HepG2 (cell line): ENCODE measurements around the gene FAM81A. TPM values are rescaled to one million over a fixed set of nuclear protein-coding genes. Genes with fewer than 3 reads are reported as not detected.

Source experiments
- BRF2 ChIP-seq: sonication (generic); formaldehyde crosslinking; IDR thresholded peaks from 2 replicates; pipeline ENCODE4 v1.8.1; 2022; ENCODE audit warnings: mild to moderate bottlenecking, missing genetic modification reagents
- CCAR2 ChIP-seq: fragments of 200-400 bp; formaldehyde crosslinking; optimal IDR thresholded peaks from 2 replicates; pipeline ENCODE3; 2018; ENCODE audit warnings: low read depth, mild to moderate bottlenecking, low read length, moderate library complexity
- FIP1L1 ChIP-seq: fragments of 200-400 bp; formaldehyde crosslinking; IDR thresholded peaks from 2 replicates; pipeline ENCODE4 v1.6.1; 2018; ENCODE audit warnings: low read depth, mild to moderate bottlenecking, low read length, moderate library complexity, borderline replicate concordance; ENCODE audit not compliant: insufficient read depth
- GABPB1 ChIP-seq: IDR thresholded peaks from 2 replicates; pipeline ENCODE4 v1.6.1; 2016; ENCODE audit warnings: mild to moderate bottlenecking, missing genetic modification reagents, moderate library complexity, missing compliant biosample characterization
- HNRNPK ChIP-seq: fragments of 200-400 bp; formaldehyde crosslinking; IDR thresholded peaks from 2 replicates; pipeline ENCODE4 v1.6.1; 2018; ENCODE audit warnings: low read length, low read depth, moderate library complexity, mild to moderate bottlenecking; ENCODE audit not compliant: poor library complexity, severe bottlenecking
- JUNB ChIP-seq: sonication (generic); formaldehyde crosslinking; IDR thresholded peaks from 2 replicates; pipeline ENCODE4 v1.8.0; 2022; ENCODE audit warnings: missing genetic modification reagents, mild to moderate bottlenecking, borderline replicate concordance
- MTF2 ChIP-seq: sonication (generic); formaldehyde crosslinking; IDR thresholded peaks from 2 replicates; pipeline ENCODE4 v1.5.0; 2020; ENCODE audit warnings: missing genetic modification reagents, borderline replicate concordance
- NFE2L2 ChIP-seq: fragments of 150-350 bp; IDR thresholded peaks from 2 replicates; pipeline ENCODE4 v1.6.1; 2014; ENCODE audit warnings: low read length
- NR1H2 ChIP-seq: sonication (generic); formaldehyde crosslinking; IDR thresholded peaks from 2 replicates; pipeline ENCODE4 v1.8.1; 2022; ENCODE audit warnings: low read depth, missing genetic modification reagents, borderline replicate concordance
- SRSF4 ChIP-seq: fragments of 200-400 bp; formaldehyde crosslinking; IDR thresholded peaks from one replicate; pipeline ENCODE4 v1.6.1; 2018; ENCODE audit warnings: mild to moderate bottlenecking, low read depth, low read length, moderate library complexity; ENCODE audit not compliant: poor library complexity, severe bottlenecking
- UBTF ChIP-seq: sonication (generic); formaldehyde crosslinking; IDR thresholded peaks from 2 replicates; pipeline ENCODE4 v1.4.0; 2020; ENCODE audit warnings: mild to moderate bottlenecking, missing genetic modification reagents
- ZBTB42 ChIP-seq: sonication (generic); formaldehyde crosslinking; IDR thresholded peaks from 2 replicates; pipeline ENCODE4 v1.5.0; 2020; ENCODE audit warnings: mild to moderate bottlenecking, missing genetic modification reagents
- ZMYM2 ChIP-seq: sonication (generic); formaldehyde crosslinking; IDR thresholded peaks from 2 replicates; pipeline ENCODE4 v1.8.0; 2022; ENCODE audit warnings: mild to moderate bottlenecking, missing genetic modification reagents
- ZMYM4 ChIP-seq: sonication (generic); formaldehyde crosslinking; IDR thresholded peaks from 2 replicates; pipeline ENCODE4 v1.8.1; 2023; ENCODE audit warnings: mild to moderate bottlenecking, missing genetic modification reagents
- ZNF253 ChIP-seq: sonication (generic); formaldehyde crosslinking; IDR thresholded peaks from 2 replicates; pipeline ENCODE4 v1.8.0; 2022; ENCODE audit warnings: mild to moderate bottlenecking, missing genetic modification reagents, borderline replicate concordance
- ZNF333 ChIP-seq: sonication (generic); formaldehyde crosslinking; IDR thresholded peaks from 2 replicates; pipeline ENCODE4 v1.4.0; 2020; ENCODE audit warnings: mild to moderate bottlenecking, missing genetic modification reagents, borderline replicate concordance
- ZNF496 ChIP-seq: sonication (generic); formaldehyde crosslinking; IDR thresholded peaks from 2 replicates; pipeline ENCODE4 v1.8.1; 2023; ENCODE audit warnings: mild to moderate bottlenecking, moderate library complexity, missing genetic modification reagents; ENCODE audit not compliant: insufficient replicate concordance
- ZNF563 ChIP-seq: sonication (generic); formaldehyde crosslinking; IDR thresholded peaks from 2 replicates; pipeline ENCODE4 v1.8.0; 2022; ENCODE audit warnings: mild to moderate bottlenecking, moderate library complexity, missing genetic modification reagents
- polyA plus RNA-seq, 8 experiments: library from polyadenylated mRNA; depleted of rRNA in 3 of 8; stranded (reverse) in 7 of 8; unstranded in 1 of 8; fragments of >200 nt; fragmentation: Illumina TruSeq in 4 of 8; extraction: Trizol in 4 of 8; gene quantifications; 2 replicates each; pipeline versions ENCODE4 v1.2.1 to v1.2.3, GENCODE V29; 2011 to 2016; ENCODE audit warnings: low read depth in 4 of 8, missing spikeins in 1 of 8, mixed read lengths in 1 of 8; ENCODE audit not compliant: insufficient read depth in 1 of 8
- total RNA-seq, 5 experiments: library from RNA; depleted of rRNA; stranded (reverse); fragments of >200 nt; fragmentation: Illumina TruSeq; extraction: Trizol; gene quantifications; 2 replicates each; pipeline ENCODE4 v1.2.3, GENCODE V29; 2016; ENCODE audit warnings: low read depth in 1 of 5
- TF ChIP-seq, protein P1 (sequence below): sonication (generic); formaldehyde crosslinking; IDR thresholded peaks from 2 replicates; pipeline ENCODE4 v1.8.0; 2022; ENCODE audit warnings: mild to moderate bottlenecking, missing genetic modification reagents, borderline replicate concordance
- TF ChIP-seq, protein P2 (sequence below): sonication (generic); formaldehyde crosslinking; IDR thresholded peaks from 2 replicates; pipeline ENCODE4 v1.5.1; 2020; ENCODE audit warnings: mild to moderate bottlenecking, moderate library complexity, missing genetic modification reagents

FAM81A gene
- total and polyA plus RNA-seq, 2 of the 13 experiments (the other 11 are each of a cell fraction or from before 2014, with no cell fraction given) = 0.09 TPM; not detected in 1

DNA sequence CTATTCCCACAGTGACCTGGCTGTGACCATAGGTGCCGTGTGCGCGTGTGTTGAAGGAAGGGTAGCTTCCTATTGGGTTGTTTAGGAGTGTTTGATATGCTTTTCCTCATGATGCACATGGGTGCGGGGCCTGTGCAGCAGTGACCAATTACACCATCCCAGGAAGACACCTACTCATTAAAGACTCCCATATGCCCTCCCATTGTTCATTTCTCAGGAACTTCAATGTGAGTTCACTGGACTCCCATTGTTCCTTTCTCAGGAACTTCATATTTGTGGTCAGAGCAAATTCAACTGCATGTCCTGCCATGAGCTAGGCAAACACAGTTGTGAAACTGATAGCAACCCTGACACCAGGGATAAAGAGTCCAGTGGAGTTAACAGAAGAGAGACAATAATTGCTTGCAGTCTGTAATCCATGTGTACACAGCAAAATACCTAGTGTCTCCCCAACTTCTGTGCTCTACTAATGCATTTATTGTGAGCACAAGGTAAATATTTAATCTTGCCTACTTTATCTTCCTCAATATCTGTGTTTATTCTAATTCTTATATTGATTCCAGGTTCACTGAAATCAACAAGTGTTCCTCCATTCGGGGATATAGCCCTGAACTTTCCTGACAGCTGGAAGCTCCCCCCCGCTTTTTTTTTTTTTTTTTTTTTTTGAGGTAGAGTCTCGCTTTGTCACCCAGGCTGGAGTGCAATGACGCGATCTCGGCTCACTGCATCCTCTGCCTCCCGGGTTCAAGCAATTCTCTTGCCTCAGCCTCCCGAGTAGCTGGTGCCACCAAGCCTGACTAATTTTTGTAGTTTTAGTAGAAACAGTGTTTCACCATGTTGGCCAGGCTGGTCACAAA is 116.1 kb downstream of the FAM81A start (continued):
- TF ChIP-seq, protein P1, sequence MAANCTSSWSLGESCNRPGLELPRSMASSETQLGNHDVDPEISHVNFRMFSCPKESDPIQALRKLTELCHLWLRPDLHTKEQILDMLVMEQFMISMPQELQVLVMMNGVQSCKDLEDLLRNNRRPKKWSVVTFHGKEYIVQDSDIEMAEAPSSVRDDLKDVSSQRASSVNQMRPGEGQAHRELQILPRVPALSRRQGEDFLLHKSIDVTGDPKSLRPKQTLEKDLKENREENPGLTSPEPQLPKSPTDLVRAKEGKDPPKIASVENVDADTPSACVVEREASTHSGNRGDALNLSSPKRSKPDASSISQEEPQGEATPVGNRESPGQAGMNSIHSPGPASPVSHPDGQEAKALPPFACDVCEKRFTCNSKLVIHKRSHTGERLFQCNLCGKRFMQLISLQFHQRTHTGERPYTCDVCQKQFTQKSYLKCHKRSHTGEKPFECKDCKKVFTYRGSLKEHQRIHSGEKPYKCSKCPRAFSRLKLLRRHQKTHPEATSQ (CRISPR knock-in tag) = peak; percentile 28; the same call in 1 of the 2 replicates
- no peak for TF ChIP-seq ZNF253
- 0 out of 2 replicates have a peak, but pooled peaks have one; percentile 65 for TF ChIP-seq BRF2 (CRISPR knock-in tag)
- TF ChIP-seq JUNB (CRISPR knock-in tag) = 0 out of 2 replicates have a peak, but pooled peaks have one; percentile 50
- TF ChIP-seq ZNF563 (CRISPR knock-in tag) = no peak
- TF ChIP-seq SRSF4 = no peak
- TF ChIP-seq ZNF333 (CRISPR knock-in tag) = no peak
- TF ChIP-seq ZMYM2 (CRISPR knock-in tag) = peak; percentile 65; the same call in 1 of the 2 replicates
- no peak for TF ChIP-seq MTF2 (CRISPR knock-in tag)
- peak; percentile 45; the same call in 1 of the 2 replicates for TF ChIP-seq ZMYM4
- TF ChIP-seq ZNF496 (CRISPR knock-in tag) = no peak
- 0 out of 2 replicates have a peak, but pooled peaks have one; percentile 55 for TF ChIP-seq ZBTB42 (CRISPR knock-in tag)
- no peak for TF ChIP-seq NFE2L2
- TF ChIP-seq HNRNPK = no peak
- TF ChIP-seq UBTF (CRISPR knock-in tag) = peak; percentile 44; the same call in 1 of the 2 replicates
- no peak for TF ChIP-seq FIP1L1
- TF ChIP-seq GABPB1 (CRISPR knock-in tag) = no peak
- TF ChIP-seq, protein P2, sequence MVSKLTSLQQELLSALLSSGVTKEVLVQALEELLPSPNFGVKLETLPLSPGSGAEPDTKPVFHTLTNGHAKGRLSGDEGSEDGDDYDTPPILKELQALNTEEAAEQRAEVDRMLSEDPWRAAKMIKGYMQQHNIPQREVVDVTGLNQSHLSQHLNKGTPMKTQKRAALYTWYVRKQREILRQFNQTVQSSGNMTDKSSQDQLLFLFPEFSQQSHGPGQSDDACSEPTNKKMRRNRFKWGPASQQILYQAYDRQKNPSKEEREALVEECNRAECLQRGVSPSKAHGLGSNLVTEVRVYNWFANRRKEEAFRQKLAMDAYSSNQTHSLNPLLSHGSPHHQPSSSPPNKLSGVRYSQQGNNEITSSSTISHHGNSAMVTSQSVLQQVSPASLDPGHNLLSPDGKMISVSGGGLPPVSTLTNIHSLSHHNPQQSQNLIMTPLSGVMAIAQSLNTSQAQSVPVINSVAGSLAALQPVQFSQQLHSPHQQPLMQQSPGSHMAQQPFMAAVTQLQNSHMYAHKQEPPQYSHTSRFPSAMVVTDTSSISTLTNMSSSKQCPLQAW = peak; percentile 63
- no peak for TF ChIP-seq CCAR2
- TF ChIP-seq NR1H2 (CRISPR knock-in tag) = no peak
